ENCODE results near the gene HLCS.

GRCh38 chr21:37008724-37009123, 42.3 kb upstream of the HLCS start:
- TF ChIP-seq ZNF274 (IDR thresholded peaks at IDR 0.05; ENCODE audit: low read depth, low read length) (no peak), YY1 (IDR thresholded peaks at IDR 0.05; ENCODE audit: insufficient read depth, insufficient read length) (no peak), SUZ12 (IDR thresholded peaks at IDR 0.05; ENCODE audit: extremely low read depth, insufficient read depth, insufficient read length) (no peak)

Data from NT2/D1 (cell line).